Measurements from ENCODE around the gene MYL3. TPM values are rescaled to one million over a fixed set of nuclear protein-coding genes. Genes with fewer than 3 reads are reported as not detected.

The MYL3 gene
- total RNA-seq, 1 donor from 2014 or later, result not detected

- no peak for FAIRE-seq
Measured at GRCh38 chr3:46853441-46854415, 9.5 kb downstream of the MYL3 start.

GRCh38 chr3:46852839-46853355 lies 10.3 kb downstream of the MYL3 start:
- DNase-seq (ENCODE audit: low spot score in 2 of 2), result no peak
- no peak for FAIRE-seq

More at GRCh38 chr3:46853441-46854415, 9.5 kb downstream of the MYL3 start:
- no peak for DNase-seq (ENCODE audit: low spot score in 2 of 2)

GRCh38 chr3:46852334-46852720 lies 10.9 kb downstream of the MYL3 start:
- DNase-seq (ENCODE audit: low spot score in 2 of 2) (no peak), FAIRE-seq (no peak)

- FAIRE-seq, result no peak
- no peak for DNase-seq (ENCODE audit: low spot score in 2 of 2)
Measured at GRCh38 chr3:46851364-46852333, 11.6 kb downstream of the MYL3 start.

- no peak for FAIRE-seq
- no peak for DNase-seq (ENCODE audit: low spot score in 2 of 2)
Measured at GRCh38 chr3:46850468-46850779, 12.8 kb downstream of the MYL3 start.

GRCh38 chr3:46849686-46850467 lies 13.4 kb downstream of the MYL3 start:
- FAIRE-seq, result no peak
- no peak for DNase-seq (ENCODE audit: low spot score in 2 of 2)

- FAIRE-seq (no peak), DNase-seq (ENCODE audit: low spot score in 2 of 2) (no peak)
Measured at GRCh38 chr3:46849045-46849631, 14.1 kb downstream of the MYL3 start.

- no peak for FAIRE-seq
- no peak for DNase-seq (ENCODE audit: low spot score in 2 of 2)
Measured at GRCh38 chr3:46848271-46849044, 14.8 kb downstream of the MYL3 start.

- FAIRE-seq, result no peak
- no peak for DNase-seq (ENCODE audit: low spot score in 2 of 2)
Measured at GRCh38 chr3:46847744-46848143, 15.5 kb downstream of the MYL3 start.

- no peak for FAIRE-seq
- no peak for DNase-seq (ENCODE audit: low spot score in 2 of 2)
Measured at GRCh38 chr3:46846624-46847542, 16.4 kb downstream of the MYL3 start.

GRCh38 chr3:46845860-46846623 lies 17.2 kb downstream of the MYL3 start:
- DNase-seq (ENCODE audit: low spot score in 2 of 2), result peak; percentile 76 to 80
- no peak for FAIRE-seq

- no peak for FAIRE-seq
- peak; percentile 44 to 64 for DNase-seq (ENCODE audit: low spot score in 2 of 2)
Measured at GRCh38 chr3:46845397-46845859, 17.8 kb downstream of the MYL3 start.

GRCh38 chr3:46844881-46845312 lies 18.3 kb downstream of the MYL3 start:
- FAIRE-seq (no peak), DNase-seq (ENCODE audit: low spot score in 2 of 2) (no peak)

GRCh38 chr3:46844397-46844796 lies 18.8 kb downstream of the MYL3 start:
- FAIRE-seq (no peak), DNase-seq (ENCODE audit: low spot score in 2 of 2) (no peak)

GRCh38 chr3:46843508-46843907 lies 19.7 kb downstream of the MYL3 start:
- DNase-seq (ENCODE audit: low spot score in 2 of 2) (no peak), FAIRE-seq (no peak)

- FAIRE-seq, result no peak
Measured at GRCh38 chr3:46840491-46840890, 22.8 kb downstream of the MYL3 start.

GRCh38 chr3:46838301-46838700 lies 24.9 kb downstream of the MYL3 start:
- FAIRE-seq, result no peak
- no peak for DNase-seq (ENCODE audit: low spot score in 2 of 2)

More at GRCh38 chr3:46840491-46840890, 22.8 kb downstream of the MYL3 start:
- no peak for DNase-seq (ENCODE audit: low spot score in 2 of 2)
